D341Med (cell line): ENCODE data around the gene INPP5A.

Experiments used
- DNase-seq: peaks from one replicate; pipeline ENCODE4 v3.0.0; 2012; ENCODE audit warnings: low spot score

INPP5A gene

DNA sequence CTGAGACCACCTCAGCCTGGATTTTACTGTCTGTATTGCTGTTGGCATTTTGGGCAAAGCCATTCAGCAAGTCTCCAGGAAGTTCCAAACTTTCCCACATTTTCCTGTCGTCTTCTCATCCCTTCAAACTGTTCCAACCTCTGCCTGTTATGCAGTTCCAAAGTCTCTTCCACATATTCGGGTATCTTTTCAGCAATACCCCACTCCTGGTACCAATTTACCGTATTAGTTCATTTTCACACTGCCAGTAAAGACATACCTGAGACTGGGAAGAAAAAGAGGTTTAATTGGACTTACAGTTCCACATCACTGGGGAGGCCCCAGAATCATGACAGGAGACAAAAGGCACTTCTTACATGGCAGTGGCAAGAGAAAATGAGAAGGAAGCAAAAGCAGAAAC lies 62.8 kb downstream of the INPP5A start:
- no peak for DNase-seq

DNA sequence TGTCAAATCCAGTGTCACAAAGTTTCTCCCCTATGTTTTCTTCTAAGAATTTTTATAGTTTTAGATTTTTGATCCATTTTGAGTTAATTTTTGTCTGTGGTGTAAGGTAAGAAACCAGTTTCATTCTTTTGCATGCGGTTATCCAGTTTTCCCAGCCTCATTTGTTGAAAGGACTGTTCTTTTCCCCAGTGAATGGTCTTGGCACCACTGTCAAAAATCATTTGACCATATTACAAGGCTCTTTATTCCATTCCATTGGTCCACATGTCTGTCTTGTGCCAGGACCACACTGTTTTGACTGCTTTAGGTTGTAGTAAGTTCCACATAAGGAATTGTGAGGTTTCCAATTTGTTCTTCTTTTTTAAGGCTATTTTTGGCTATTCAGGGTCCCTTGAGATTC lies 64.0 kb downstream of the INPP5A start:
- no peak for DNase-seq

DNA sequence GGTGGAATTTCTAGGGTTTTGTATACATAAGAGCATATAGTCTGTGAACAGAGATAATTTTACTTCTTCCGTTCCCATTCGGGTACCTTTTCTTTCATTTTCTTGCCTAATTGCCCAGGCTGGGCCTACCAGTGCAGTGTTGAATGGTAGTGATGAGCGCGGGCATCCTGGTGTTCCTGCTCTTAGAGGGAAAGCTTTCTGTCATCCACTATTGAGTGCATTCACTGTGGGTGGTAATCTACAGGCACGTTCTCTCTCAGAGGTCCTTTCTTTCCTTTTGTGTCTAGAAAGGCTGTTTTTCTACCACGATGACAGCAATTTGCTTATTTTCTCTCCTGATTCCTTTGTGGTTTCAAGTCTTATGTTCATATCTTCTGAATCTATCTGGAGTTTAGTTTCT lies 65.0 kb downstream of the INPP5A start:
- no peak for DNase-seq

DNA sequence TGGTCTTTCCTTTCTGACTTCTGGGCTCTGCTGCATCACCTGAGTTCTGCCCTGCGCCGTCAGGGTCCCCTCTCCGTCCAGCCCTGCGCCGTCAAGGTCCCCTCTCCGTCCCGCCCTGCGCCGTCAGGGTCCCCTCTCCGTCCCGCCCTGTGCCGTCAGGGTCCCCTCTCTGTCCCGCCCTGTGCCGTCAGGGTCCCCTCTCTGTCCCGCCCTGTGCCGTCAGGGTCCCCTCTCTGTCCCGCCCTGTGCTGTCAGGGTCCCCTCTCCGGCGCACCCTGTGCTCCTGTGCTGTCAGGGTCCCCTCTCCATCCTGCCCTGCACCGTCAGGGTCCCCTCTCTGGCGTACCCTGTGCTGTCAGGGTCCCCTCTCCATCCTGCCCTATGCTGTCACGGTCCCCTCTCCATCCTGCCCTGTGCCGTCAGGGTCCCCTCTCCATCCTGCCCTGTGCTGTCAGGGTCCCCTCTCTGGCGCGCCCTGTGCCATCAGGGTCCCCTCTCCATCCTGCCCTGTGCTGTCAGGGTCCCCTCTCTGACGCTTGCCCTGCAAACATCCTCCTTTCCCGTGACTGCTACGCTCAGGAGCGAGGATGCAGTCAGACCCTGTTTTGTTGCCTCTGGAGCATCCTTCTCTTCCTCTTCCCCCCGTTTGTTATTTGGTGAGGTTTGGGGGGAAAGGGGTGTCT lies 66.4 kb downstream of the INPP5A start:
- no peak for DNase-seq

DNA sequence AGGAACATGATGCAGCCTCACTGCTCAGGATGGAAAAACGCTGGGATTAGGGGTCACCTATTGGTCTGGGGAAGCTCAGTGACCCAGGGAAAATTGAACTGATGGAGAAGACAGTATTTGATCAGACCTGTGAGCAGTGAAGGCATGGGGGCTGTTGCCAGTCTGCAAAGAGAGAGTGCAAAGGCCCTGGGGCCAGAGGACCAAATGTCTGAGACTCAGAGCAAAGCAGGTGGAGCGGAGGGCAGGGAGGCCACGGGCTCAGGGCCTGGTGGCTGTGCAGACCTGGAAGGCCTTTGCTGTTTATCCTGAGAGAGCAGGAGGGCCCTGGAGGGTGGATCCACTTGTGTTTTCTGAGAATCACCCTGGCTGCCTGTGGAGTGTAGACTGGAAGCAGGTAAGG lies 67.1 kb downstream of the INPP5A start:
- DNase-seq, result no peak

DNA sequence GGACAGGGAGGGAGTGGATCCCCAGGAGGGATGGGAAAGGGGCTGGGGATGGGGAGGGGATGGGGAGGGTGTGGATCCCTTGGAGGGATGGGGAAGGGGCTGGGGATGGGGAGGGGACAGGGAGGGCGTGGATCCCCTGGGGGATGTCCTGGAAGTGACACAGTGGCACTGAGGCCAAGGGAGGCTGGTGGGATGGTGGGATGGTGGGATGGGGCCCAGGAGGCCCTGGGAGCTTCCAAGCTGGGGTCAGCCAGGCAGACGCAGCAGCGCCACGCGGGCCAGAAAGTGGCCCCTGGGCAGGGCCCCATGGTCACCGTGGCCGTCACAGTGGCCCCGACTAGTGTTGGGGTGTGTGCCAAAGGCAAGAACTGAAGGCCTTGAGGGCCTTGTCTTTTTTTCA lies 67.8 kb downstream of the INPP5A start:
- no peak for DNase-seq

DNA sequence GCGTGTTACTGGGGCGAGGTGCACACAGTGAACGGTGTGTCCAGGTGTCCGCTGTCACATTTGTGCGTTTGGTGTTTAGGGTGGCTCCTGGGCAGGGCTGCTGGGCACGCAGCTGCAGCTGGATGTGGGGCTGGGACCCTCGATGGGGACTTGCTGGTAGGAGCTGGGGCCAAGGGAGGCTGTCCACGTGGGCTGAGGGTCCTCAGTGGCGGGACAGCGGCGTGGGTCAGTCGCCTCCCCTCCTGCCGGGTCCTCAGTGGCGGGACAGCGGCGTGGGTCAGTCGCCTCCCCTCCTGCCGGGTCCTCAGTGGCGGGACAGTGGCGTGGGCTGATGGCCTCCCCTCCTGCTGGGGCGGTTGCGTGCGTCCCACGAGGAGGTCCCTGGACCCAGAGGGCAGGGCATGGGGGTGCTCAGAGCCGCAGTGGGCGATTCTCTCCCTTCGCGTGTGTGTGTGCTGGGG lies 68.5 kb downstream of the INPP5A start:
- no peak for DNase-seq

DNA sequence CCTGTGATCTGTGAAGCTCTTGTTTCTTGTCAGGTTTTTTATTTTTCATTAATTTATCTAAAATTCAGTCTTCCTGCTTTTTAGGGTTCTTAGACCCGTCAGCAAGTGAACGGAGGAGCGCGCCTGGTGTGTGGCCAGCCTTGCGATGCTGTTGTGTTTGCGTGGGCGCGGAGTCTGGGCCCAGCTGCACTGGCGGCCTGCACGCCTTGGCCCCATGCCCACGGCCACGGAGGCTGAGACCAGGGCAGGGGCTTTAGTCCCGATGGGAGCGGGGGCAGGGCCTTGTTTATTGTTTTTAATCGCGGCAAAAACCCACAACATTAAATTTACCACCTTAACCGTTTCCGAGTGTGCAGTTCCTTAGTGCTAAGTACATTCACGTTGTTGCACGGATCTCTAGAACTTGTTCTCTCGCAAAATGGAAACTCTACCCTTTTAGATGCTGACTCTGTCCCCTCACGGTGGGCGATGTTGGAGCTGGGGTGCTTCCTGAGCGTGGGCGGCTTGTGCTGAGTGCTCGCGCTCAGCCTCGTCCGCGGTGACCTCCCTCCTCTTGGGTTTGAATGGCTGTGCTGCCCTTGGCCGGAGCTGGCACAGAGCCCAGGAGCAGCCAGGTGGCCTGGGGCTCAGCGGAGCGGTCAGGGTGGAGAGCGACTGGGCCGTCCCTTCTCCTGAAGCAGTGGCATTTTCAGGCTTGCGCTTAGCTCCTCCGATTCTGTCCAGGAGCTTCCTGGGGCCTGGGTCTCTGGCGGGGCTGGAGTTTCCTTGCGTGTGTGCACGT lies 69.1 kb downstream of the INPP5A start:
- no peak for DNase-seq

DNA sequence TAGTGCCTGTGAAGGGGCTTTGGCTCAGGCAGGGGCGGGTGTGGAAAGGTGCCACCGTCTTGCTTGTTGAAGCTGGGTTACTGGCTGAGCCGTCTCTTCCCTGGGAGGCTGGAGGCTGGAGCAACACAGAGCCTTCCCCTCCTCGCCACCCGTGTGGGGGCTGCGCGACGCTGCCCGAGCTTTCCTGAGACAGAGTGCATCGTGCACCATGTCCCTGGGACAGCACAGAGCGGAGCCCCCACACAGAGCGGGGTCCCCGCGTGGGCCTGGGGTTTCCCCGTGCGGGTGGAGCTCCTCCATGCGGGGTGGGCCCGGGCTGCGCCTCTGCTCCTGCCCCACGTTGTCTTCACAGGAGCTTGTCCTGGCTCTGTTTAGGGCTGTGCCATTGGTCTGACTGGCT lies 69.9 kb downstream of the INPP5A start:
- no peak for DNase-seq

DNA sequence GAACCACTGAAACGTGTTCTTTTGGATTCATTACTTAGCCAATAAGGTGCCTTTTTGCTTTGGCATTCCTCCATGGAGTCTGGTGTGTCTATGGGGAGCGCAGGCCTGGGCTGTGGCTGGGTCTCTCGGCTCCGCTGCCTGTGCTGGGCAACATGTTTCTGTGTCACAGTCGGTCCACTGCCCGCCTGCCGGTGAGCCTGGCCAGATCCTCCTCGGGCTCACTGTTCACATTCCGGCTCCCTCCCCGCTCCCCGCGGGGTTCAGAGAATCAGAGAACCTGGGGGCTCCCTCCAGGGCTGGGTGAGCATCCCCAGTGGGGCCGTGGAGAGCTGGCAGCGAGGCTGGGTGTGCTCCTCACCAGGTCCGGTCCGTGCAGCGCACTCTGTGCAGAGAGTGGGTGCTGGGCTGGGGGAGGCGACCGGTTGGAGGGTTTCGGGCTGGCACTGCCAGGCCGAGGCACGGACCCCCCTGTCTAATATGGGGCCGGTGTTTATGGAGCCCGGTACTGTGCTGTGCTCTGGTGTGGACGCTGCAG lies 70.4 kb downstream of the INPP5A start:
- no peak for DNase-seq

DNA sequence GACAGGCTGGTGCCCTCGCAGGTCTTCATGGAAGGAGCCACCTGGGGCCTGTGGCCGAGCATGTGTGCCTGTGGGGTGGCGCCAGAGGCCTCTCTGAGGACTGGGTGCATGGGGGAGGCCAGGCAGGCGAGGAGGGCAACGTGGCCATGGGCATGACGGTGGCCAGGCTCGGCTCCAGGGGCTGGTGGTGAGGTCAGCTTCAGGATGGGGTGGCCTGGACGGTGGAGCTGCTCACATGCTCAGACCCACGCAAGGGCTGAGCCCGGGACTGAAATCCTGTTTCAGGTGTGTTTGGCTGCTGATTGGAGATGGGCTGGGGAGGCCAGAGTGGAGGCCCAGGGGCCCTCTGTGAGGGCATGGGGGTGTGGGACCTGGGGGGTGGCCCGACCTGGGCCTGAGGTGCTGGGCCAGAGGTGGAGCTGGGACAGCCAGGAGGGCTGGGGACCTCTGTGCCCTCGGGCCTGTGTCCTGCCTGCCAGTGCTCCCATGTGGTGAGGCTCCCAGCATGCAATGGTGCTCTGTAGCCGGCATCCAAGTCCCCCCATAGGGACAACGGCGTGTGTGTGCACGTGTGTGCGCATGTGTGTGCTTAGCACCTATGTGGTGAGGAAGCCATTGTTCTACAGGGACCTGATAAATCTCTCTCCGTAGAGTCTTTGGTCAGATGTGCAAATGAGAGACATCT lies 71.1 kb downstream of the INPP5A start:
- no peak for DNase-seq

DNA sequence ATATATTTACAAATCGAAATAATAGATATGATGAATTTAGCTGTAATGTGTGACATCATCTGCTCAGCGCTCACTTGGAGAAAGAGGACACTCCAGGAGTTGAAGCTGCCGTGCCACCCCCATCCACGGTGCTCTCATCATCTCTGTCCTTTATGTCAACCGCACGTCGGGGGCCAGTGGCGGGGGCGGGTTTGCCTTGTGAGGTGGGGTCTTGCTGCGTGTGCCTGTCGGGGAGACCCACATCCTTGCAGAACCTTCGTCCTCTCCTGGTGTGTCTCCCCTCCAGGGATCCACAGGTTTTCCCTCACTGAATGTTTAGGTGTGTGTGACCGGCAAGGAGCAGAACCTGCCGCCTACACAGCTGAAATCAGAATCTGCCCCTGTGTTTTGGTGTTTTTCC lies 71.6 kb downstream of the INPP5A start:
- DNase-seq, result no peak

DNA sequence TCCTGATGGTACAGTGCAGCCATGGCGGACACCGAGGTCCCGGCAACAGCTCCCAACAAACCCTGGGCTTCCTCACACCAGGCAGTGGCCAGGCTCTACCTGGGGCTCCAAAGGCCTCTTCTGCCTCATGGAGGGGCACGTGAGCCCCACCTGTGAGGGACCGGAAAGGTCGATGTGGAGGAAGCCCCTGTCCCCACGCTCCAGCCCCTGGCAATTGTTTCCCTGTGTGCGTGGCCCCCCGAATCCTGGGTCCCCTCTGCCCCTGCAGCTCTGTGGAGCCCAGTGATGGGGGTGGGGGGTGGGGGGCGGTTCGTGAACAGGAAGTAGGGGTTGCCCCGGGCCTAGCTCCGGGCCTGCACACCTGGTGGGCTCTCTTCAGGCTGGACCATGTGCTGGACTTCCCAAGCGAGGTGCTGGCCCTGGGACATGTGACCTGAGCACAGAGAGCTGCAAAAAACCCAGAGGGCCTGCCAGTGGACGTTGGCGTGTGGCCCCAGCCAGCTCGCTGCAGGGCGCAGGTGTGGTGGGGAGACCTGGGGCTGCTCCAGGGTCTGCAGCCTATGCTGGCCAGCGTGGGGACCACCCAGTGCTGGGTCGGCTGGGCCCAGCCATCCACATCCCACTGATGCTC lies 72.6 kb downstream of the INPP5A start:
- no peak for DNase-seq

DNA sequence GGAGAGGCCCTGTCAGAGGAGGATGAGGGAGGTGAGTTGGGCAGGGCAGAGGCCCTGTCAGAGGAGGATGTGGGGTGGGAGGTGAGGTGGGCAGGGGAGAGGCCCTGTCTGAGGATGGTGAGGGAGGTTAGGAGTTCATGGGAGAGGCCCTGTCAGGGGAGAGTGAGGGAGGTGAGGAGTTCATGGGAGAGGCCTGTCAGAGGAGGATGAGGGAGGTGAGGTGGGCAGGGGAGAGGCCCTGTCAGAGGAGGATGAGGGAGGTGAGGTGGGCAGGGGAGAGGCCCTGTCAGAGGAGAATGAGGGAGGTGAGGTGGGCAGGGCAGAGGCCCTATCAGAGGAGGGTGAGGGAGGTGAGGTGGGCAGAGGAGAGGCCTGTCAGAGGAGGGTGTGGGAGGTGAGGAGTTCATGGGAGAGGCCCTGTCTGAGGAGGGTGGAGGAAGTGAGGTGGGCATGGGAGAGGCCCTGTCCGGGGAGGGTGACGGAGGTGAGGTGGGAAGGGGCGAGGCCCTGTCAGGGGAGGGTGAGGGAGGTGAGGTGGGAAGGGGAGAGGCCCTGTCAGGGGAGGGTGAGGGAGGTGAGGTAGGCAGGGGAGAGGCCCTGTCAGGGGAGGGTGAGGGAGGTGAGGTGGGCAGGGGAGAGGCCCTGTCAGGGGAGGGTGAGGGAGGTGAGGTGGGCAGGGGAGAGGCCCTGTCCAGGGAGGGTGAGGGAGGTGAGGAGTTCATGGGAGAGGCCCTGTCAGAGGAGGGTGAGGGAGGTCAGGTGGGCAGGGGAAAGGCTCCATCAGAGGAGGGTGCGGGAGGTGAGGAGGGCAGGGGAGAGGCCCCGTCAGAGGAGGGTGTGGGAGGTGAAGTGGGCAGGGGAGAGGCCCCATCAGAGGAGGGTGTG lies 73.7 kb downstream of the INPP5A start:
- no peak for DNase-seq

DNA sequence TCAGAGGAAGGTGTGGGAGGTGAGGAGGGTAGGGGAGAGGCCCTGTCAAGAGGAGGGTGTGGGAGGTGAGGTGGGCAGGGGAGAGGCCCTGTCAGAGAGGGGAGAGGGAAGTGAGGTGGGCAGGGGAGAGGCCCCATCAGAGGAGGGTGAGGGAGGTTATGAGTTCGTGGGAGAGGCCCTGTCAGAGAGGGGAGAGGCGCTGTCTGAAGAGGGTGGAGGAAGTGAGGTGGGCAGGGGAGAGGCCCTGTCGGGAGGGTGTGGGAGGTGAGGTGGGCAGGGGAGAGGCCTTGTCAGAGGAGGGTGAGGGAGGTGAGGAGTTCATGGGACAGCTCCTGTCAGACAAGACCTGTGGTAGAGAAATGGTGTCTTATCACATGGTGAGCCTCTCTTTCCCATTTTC lies 74.4 kb downstream of the INPP5A start:
- no peak for DNase-seq

DNA sequence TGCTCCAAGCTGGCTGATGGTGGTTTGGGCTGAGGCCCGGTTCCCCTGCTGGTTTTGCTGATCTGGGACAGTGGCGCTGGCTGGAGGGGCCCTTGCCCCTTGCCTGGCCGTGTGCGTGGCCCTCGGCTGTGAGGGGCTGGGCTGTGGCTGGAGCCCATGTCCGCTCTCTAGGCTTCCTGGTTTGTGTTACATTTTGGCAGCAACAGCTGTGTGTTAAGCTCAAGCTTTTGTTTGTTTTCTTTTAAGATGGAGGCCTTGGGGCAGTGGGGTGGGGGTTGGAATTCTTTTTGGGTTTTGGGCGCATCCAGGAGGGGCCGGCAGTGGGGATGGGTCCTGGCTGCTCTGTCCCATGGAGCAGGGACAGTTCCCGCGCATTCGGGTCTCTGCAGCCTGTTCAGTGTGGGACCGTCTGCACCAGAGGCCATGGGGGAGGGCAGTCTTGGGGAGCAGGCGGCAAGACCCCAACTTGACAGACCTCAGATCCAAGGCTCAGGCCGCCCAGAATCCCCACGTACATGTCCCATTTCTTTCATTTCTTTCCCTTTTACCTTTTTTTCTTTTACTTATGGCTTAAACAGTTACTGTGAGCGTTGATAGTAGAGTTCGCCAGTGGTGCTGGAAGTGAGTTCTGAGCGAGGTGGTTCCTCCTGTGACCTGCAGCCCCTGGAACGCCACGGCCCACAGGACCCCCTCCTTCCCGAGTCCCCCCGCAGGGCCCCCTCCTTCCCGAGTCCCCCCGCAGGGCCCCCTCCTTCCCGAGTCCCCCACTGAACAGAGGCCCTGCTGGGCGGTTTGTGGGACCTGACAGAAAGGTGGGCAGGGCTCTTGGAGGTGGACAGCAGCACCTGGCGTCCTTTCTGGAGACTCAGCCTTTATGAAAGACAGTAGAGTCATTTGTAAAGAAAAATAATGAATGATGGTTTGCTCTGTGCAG lies 75.3 kb downstream of the INPP5A start:
- DNase-seq, result no peak

DNA sequence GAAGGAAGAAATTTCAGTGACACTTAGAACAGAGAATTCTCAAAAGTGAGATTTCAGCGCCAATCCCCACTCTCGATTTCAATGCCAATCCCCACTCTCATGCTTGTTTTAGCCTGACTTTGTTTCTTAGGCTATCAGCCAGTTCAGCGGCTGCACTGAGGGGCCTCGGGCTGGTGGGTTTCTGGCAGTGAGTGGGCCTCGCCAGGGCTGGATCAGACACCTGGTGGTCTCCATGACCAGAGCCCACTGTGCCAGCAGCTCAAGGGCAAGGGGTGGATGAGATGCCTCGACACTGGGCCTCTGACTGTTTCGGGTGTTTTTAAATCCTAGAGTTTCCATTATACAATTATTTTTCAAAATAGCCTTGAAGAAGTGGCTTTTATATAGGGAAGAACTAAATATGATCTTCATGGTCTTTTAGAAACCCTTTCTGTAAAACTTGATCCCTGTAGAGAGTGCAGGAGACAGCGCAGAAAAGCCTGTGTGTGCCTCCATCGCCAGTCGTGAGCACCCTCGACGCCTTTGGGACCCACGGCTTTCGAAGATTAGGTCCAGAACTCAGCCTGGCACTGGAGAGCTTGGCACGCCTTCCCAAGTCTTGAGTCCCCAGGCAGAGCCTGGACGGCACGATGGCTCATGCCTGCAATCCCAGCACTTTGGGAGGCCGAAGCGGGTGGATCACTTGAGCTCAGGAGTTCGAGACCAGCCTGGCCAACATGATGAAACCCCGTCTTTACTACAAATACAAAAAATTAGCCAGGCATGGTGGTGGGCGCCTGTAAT lies 76.2 kb downstream of the INPP5A start:
- DNase-seq, result no peak

DNA sequence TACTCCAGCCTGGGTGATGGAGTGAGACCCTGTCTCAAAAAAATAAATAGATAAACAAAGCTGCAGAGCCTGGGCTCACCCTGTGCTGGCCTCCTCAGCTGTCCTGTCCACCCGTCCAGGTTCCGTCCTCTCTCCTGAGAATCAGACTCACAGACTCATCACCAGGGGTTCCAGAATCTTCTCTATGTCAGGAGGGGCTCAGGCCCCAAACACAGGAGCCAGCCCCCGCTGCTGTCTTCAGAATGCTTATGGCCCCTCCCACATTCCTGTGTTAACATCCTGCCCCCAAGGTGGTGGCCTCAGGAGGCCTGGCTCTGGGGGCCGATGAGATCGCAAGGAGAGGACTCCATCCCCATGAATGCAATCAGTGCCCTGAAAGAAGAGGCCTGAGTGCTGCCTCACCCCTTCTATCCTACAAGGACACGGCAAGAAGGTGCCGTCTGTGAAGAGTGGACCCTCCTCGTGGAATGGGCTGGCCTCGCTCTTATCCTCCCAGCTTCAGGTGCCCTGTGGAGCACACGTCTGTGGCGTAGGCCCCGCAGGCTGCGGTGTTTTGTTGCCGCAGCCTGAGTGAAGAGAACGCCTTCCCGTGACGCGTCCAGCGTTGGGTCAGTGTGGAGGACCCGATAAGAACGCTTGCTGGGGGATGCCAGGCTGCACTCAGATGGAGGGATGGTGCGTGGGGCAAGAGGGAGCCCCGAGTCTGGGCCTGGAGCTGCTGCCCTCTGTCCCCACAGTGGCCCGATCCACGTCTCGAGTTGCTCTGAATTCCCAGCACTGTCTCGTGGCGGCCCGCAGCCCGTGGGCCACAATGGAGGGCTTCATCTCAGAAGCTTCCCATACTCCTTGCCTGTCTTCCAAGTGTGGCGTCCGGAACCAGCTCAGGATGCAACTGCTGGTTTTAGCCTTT lies 77.1 kb downstream of the INPP5A start:
- no peak for DNase-seq
